ENCODE results near the gene TRIM31. TPM values are rescaled to one million over a fixed set of nuclear protein-coding genes. Genes with fewer than 3 reads are reported as not detected.

The TRIM31 gene
- total RNA-seq, 4 donors from 2014 or later, result 1.3 TPM; not detected in 3

DNA sequence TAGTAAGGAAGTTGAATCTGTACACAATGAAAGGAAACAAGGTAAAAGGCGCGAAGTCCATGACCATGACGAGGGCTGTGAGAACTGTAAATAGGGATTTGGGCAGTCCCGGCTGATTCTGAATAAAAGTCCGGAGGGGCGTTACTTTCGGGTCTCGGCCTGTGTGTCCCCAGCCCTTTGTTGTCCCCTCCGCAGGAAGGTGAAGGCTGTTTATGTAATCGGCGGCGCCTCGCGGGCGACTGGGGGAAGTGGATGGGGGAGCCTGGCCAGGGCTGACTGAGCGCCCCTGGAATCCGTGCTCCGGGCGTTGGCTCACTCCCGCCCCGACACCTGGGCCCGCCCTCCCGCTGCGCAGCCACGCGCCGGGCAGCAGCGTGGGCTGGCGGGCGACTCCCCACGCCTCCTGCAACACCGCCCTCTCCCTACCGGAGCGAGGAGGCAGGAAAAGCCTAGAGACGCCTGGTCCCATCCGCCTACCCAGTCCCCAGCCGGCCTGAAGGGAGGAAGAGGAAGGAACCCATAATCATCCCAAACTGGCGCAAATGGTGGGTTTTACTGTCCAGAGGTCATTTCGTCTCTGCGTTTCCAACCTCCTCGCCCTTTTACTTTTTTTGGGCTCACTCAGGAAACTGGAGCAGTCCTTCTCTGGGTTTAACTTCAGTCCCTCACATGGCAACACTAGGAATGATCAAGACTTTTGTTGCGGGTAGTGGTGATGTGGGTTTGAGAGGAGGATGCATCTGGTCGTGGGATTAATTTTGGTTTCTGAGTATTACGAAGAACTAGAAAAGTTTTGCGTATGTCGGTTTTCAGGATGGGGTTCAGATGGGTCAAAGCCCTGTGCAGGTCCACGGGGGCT is 12.1 kb downstream of the TRIM31 start:
- peaks cover 7 to 60% (median 31%) of the 10 kb centered on the region in 4 donors for H3K27me3 ChIP-seq
- intact Hi-C loops (cut with DNase I), result loop anchor here (5.0 kb wide), 1 partner anchor 34 kb away; the partner anchor contains the start of gene PPP1R11
- H3K4me3 ChIP-seq, result peak overlapping the region; percentile 48 to 64 (median 50)
- no peaks in the 10 kb centered on the region for H3K36me3 ChIP-seq
- DNase-seq (ENCODE audit: extremely low spot score), result no peak
- H3K9me3 ChIP-seq, result no peaks in the 10 kb centered on the region
- H3K4me1 ChIP-seq, result peaks cover 32 to 40% (median 37%) of the 10 kb centered on the region in 4 donors
- TF ChIP-seq EP300 (IDR thresholded peaks at IDR 0.05) (no peak), POLR2AphosphoS5 (IDR thresholded peaks at IDR 0.05) (peak; percentile 11 to 37), POLR2A (IDR thresholded peaks at IDR 0.05; ENCODE audit: low read depth) (no peak)
- TF ChIP-seq, protein P1, sequence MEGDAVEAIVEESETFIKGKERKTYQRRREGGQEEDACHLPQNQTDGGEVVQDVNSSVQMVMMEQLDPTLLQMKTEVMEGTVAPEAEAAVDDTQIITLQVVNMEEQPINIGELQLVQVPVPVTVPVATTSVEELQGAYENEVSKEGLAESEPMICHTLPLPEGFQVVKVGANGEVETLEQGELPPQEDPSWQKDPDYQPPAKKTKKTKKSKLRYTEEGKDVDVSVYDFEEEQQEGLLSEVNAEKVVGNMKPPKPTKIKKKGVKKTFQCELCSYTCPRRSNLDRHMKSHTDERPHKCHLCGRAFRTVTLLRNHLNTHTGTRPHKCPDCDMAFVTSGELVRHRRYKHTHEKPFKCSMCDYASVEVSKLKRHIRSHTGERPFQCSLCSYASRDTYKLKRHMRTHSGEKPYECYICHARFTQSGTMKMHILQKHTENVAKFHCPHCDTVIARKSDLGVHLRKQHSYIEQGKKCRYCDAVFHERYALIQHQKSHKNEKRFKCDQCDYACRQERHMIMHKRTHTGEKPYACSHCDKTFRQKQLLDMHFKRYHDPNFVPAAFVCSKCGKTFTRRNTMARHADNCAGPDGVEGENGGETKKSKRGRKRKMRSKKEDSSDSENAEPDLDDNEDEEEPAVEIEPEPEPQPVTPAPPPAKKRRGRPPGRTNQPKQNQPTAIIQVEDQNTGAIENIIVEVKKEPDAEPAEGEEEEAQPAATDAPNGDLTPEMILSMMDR (IDR thresholded peaks at IDR 0.05), result no peak
- WGBS, result 3% methylated on average over 24 of the region's 47 CpGs
- no peak overlapping the region for H3K27ac ChIP-seq (replicated peaks in 1 of 4)

GRCh38 chr6:30100154-30100553 is 12.7 kb downstream of the TRIM31 start:
- intact Hi-C loops (cut with DNase I), result loop anchor here (5.0 kb wide), 1 partner anchor 33 kb away; the partner anchor contains the start of gene PPP1R11
- Histone ChIP-seq H3K27ac (replicated peaks in 1 of 4) (no peak overlapping the region), H3K27me3 (peaks cover 7 to 64% (median 31%) of the 10 kb centered on the region in 4 donors), H3K9me3 (no peaks in the 10 kb centered on the region), H3K4me3 (peak overlapping the region in 1 of 4 donors; percentile 48), H3K4me1 (peaks cover 32 to 40% (median 37%) of the 10 kb centered on the region in 4 donors), H3K36me3 (no peaks in the 10 kb centered on the region)
- TF ChIP-seq POLR2AphosphoS5 (IDR thresholded peaks at IDR 0.05), result no peak
- TF ChIP-seq POLR2A (IDR thresholded peaks at IDR 0.05; ENCODE audit: low read depth), result no peak
- TF ChIP-seq, protein P1 (IDR thresholded peaks at IDR 0.05), result no peak
- no peak for TF ChIP-seq EP300 (IDR thresholded peaks at IDR 0.05)
- no peak for DNase-seq (ENCODE audit: extremely low spot score)
- 38% methylated on average over 8 of the region's 8 CpGs for WGBS

DNA sequence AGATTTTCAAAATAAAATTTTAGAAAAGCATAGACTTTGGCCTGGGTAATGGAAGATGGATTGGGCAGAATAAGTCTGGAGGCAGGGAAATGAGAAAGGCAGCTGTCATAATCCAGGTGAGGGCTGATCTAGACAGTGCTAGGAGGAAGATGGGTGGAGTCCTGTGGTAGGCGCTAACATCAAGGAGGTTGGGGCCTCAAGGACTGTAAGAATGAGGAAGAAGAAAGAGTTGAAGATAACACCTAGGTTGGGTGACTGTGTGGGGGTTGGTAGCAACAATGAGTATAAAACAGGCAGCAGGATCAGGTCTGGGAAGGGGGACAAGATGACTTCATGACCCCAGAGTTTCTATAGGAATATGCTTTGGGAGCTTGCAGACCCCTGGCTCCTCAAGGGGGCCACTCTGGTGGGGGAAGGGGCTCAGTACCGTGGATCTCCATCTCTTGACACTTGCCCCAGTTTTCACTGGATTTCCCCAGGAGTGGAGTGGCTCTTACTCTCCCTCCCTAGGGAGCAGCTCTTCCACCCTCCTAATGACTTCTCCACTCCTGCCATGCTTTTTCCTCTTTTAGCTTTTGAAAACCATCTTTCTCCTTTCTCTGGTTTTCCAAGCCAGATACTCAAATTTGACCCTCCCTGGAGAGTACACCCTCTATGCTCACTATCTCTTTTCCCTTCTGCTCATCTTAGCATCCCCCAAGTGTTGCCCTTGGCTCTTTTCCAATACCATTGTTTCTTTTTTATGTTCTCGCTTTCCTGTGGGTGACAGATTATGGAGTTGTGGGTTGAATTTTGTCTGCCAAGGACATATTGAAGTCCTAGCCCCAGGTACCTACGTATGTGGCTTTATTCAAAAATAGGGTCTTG is 14.8 kb downstream of the TRIM31 start:
- Histone ChIP-seq H3K4me1 (peaks cover 27 to 32% (median 31%) of the 10 kb centered on the region in 4 donors), H3K9me3 (no peaks in the 10 kb centered on the region), H3K27ac (replicated peaks in 1 of 4) (no peak overlapping the region), H3K36me3 (no peaks in the 10 kb centered on the region), H3K4me3 (no peak overlapping the region), H3K27me3 (peaks cover 7 to 82% (median 31%) of the 10 kb centered on the region in 4 donors)
- WGBS, result 59% methylated on average over 4 of the region's 4 CpGs
- no peak for DNase-seq (ENCODE audit: extremely low spot score)
- intact Hi-C loops (cut with DNase I), result no loop called here
- TF ChIP-seq EP300 (IDR thresholded peaks at IDR 0.05) (no peak), POLR2AphosphoS5 (IDR thresholded peaks at IDR 0.05) (no peak), POLR2A (IDR thresholded peaks at IDR 0.05; ENCODE audit: low read depth) (no peak)
- TF ChIP-seq, protein P1 (IDR thresholded peaks at IDR 0.05), result no peak

GRCh38 chr6:30096829-30097228 is 16.1 kb downstream of the TRIM31 start:
- Histone ChIP-seq H3K9me3 (no peaks in the 10 kb centered on the region), H3K4me3 (no peak overlapping the region), H3K27me3 (peaks cover 7 to 95% (median 35%) of the 10 kb centered on the region in 4 donors), H3K36me3 (no peaks in the 10 kb centered on the region), H3K27ac (replicated peaks in 1 of 4) (no peak overlapping the region), H3K4me1 (peaks cover 15 to 19% (median 18%) of the 10 kb centered on the region in 4 donors)
- TF ChIP-seq EP300 (IDR thresholded peaks at IDR 0.05) (no peak), POLR2A (IDR thresholded peaks at IDR 0.05; ENCODE audit: low read depth) (no peak), POLR2AphosphoS5 (IDR thresholded peaks at IDR 0.05) (no peak)
- TF ChIP-seq, protein P1 (IDR thresholded peaks at IDR 0.05), result no peak
- intact Hi-C loops (cut with DNase I), result no loop called here
- DNase-seq (ENCODE audit: extremely low spot score), result no peak
- 53% methylated on average over 1 of the region's 1 CpG for WGBS

All from esophagus muscularis mucosa (tissue), 4 donors.